SK-N-SH (cell line): ENCODE results near the gene PLET1. TPM values are rescaled to one million over a fixed set of nuclear protein-coding genes. Genes with fewer than 3 reads are reported as not detected.

Experiments used
- CTCF ChIA-PET: fragments of 300-600, 350-600 bp; formaldehyde crosslinking; extraction: SDS; loops from one replicate; lab custom pipeline; 2021; lab: Yijun Ruan, JAX
- POLR2A ChIA-PET: fragments of 350-600 bp; sonication (Branson Sonifier 250); formaldehyde crosslinking; extraction: SDS; loops from one replicate; lab custom pipeline; 2020; ENCODE audit warnings: antibody characterized with exemption, inconsistent platforms; lab: Yijun Ruan, JAX
- DNase-seq: peaks from one replicate; pipeline ENCODE4 v3.0.0; 2012
- H2AFZ ChIP-seq: fragments of 200-600 bp; sonication (generic); 2 replicates; pipeline ENCODE4 v1.8.1; 2016; ENCODE audit warnings: antibody characterized with exemption, mild to moderate bottlenecking, low read depth
- H3F3A ChIP-seq: fragments of 200-600 bp; sonication (generic); replicated peaks from 2 replicates; pipeline ENCODE3; 2016; ENCODE audit warnings: antibody characterized with exemption, mild to moderate bottlenecking; ENCODE audit not compliant: insufficient read depth
- H3K27ac ChIP-seq, 2 experiments: fragments of 200-500 bp in 1 of 2; fragments of 200-600 bp in 1 of 2; sonication (Bioruptor generic) in 1 of 2; sonication (generic), shearing (Covaris generic) in 1 of 2; 2 replicates each; pipeline versions ENCODE4 v1.5.1 to v1.6.1; 2014 to 2016; ENCODE audit warnings: low read depth in 2 of 2, inconsistent platforms in 1 of 2, low read length in 1 of 2, mild to moderate bottlenecking in 1 of 2, mixed read lengths in 1 of 2
- H3K27me3 ChIP-seq: fragments of 200-600 bp; sonication (generic), shearing (Covaris generic); 2 replicates; pipeline ENCODE4 v1.6.1; 2016; ENCODE audit warnings: mixed run types; ENCODE audit not compliant: insufficient read depth
- H3K36me3 ChIP-seq, 2 experiments: fragments of 200-500 bp in 1 of 2; fragments of 200-600 bp in 1 of 2; sonication (Bioruptor generic) in 1 of 2; sonication (generic) in 1 of 2; replicated peaks in 1 of 2; 2 replicates each; pipeline versions ENCODE3 to v1.5.1; 2014 to 2016; ENCODE audit warnings: low read length in 1 of 2, mild to moderate bottlenecking in 1 of 2; ENCODE audit not compliant: insufficient read depth in 2 of 2, control insufficient read depth in 1 of 2
- H3K4me1 ChIP-seq, 2 experiments: fragments of 200-500 bp in 1 of 2; fragments of 200-600 bp in 1 of 2; sonication (Bioruptor generic) in 1 of 2; sonication (generic), shearing (Covaris generic) in 1 of 2; 2 replicates each; pipeline versions ENCODE4 v1.5.1 to v1.6.1; 2014 to 2016; ENCODE audit warnings: low read depth in 1 of 2, low read length in 1 of 2, mixed run types in 1 of 2; ENCODE audit not compliant: insufficient read depth in 2 of 2, control insufficient read depth in 1 of 2
- H3K4me2 ChIP-seq: fragments of 200-600 bp; sonication (generic), shearing (Covaris generic); 2 replicates; pipeline ENCODE4 v1.6.1; 2017; ENCODE audit warnings: mixed run types
- H3K4me3 ChIP-seq, 2 experiments: fragments of 200-500 bp in 1 of 2; fragments of 200-600 bp in 1 of 2; sonication (Bioruptor generic) in 1 of 2; sonication (generic), shearing (Covaris generic) in 1 of 2; 2 replicates each; pipeline versions ENCODE4 v1.5.1 to v1.8.1; 2014 to 2016; ENCODE audit warnings: low read depth in 2 of 2, inconsistent platforms in 1 of 2, low read length in 1 of 2, mild to moderate bottlenecking in 1 of 2, mixed read lengths in 1 of 2, moderate library complexity in 1 of 2
- H3K79me2 ChIP-seq: fragments of 200-600 bp; sonication (generic); 2 replicates; pipeline ENCODE4 v1.8.1; 2017; ENCODE audit warnings: mild to moderate bottlenecking; ENCODE audit not compliant: insufficient read depth
- H3K9ac ChIP-seq: fragments of 200-600 bp; sonication (generic); 2 replicates; pipeline ENCODE4 v1.6.1; 2017; ENCODE audit warnings: mixed run types
- H3K9me2 ChIP-seq: fragments of 200-600 bp; sonication (generic); 2 replicates; pipeline ENCODE4 v1.6.1; 2017; ENCODE audit warnings: mixed run types
- H3K9me3 ChIP-seq: fragments of 200-600 bp; sonication (generic); 2 replicates; pipeline ENCODE4 v1.6.1; 2017; ENCODE audit warnings: mixed run types, mild to moderate bottlenecking, moderate library complexity
- H4K20me1 ChIP-seq: fragments of 200-600 bp; sonication (generic); 2 replicates; pipeline ENCODE4 v1.6.1; 2017; ENCODE audit warnings: mild to moderate bottlenecking, mixed run types; ENCODE audit not compliant: insufficient read depth
- CTCF ChIP-seq: fragments of 200-600 bp; sonication (generic); IDR thresholded peaks from 2 replicates; pipeline ENCODE4 v1.6.1; 2017; ENCODE audit warnings: antibody characterized with exemption, mild to moderate bottlenecking, moderate library complexity
- FOXJ3 ChIP-seq: sonication (generic); formaldehyde crosslinking; IDR thresholded peaks from 2 replicates; pipeline ENCODE4 v1.5.1; 2020; ENCODE audit warnings: mild to moderate bottlenecking, missing genetic modification reagents
- JUND ChIP-seq: IDR thresholded peaks from 2 replicates; pipeline ENCODE4 v1.4.0; 2012
- MAX ChIP-seq: IDR thresholded peaks from 2 replicates; pipeline ENCODE4 v1.4.0; 2012; ENCODE audit warnings: low read depth
- MEF2A ChIP-seq: IDR thresholded peaks from 2 replicates; pipeline ENCODE4 v1.4.0; 2012; ENCODE audit warnings: low read depth, borderline replicate concordance
- NRF1 ChIP-seq: IDR thresholded peaks from 2 replicates; pipeline ENCODE4 v1.6.1; 2012; ENCODE audit warnings: low read depth, mild to moderate bottlenecking, low read length
- PBX3 ChIP-seq: IDR thresholded peaks from 2 replicates; pipeline ENCODE4; 2012
- POLR2AphosphoS5 ChIP-seq: IDR thresholded peaks from 2 replicates; pipeline ENCODE4 v1.6.1; 2012; ENCODE audit warnings: low read depth, low read length
- RXRA ChIP-seq: IDR thresholded peaks from 2 replicates; pipeline ENCODE4 v1.4.0; 2012; ENCODE audit warnings: low read depth, mild to moderate bottlenecking, borderline replicate concordance
- SIN3A ChIP-seq: IDR thresholded peaks from 2 replicates; pipeline ENCODE4 v1.6.1; 2012; ENCODE audit warnings: low read depth, mild to moderate bottlenecking, low read length, moderate library complexity, borderline replicate concordance
- TAF1 ChIP-seq: IDR thresholded peaks from 2 replicates; pipeline ENCODE4 v1.6.1; 2012; ENCODE audit warnings: low read depth, mild to moderate bottlenecking, low read length, moderate library complexity, borderline replicate concordance
- USF1 ChIP-seq: IDR thresholded peaks from 2 replicates; pipeline ENCODE4 v1.4.0; 2012; ENCODE audit warnings: low read depth, borderline replicate concordance
- YY1 ChIP-seq: IDR thresholded peaks from 2 replicates; pipeline ENCODE4 v1.4.0; 2012; ENCODE audit warnings: low read depth, mild to moderate bottlenecking
- WGBS: methylation state at CpG from one replicate; pipeline ENCODE4 v1.1.6; 2017; ENCODE audit warnings: low lambda C conversion rate; 5-methylcytosine and 5-hydroxymethylcytosine counted together
- polyA plus RNA-seq, 3 experiments: library from polyadenylated mRNA; depleted of rRNA; stranded (reverse); fragments of >200 nt; gene quantifications; 2 replicates each; pipeline ENCODE4 v1.2.3, GENCODE V29; 2012

The PLET1 gene
- polyA plus RNA-seq, 1 of the 3 experiments (the other 2 are of a cell fraction): not detected

- TF ChIP-seq FOXJ3 (CRISPR knock-in tag) (no peak), CTCF (no peak), YY1 (no peak), JUND (no peak)
Measured at GRCh38 chr11:112237451-112237850, 23.2 kb downstream of the PLET1 start (continued).

- TF ChIP-seq SIN3A: no peak
- peaks cover 7% of the 10 kb centered on the region; the same call in 1 of the 2 replicates for H3K79me2 ChIP-seq
- no peaks in the 10 kb centered on the region for H3K27me3 ChIP-seq
- H3K9me2 ChIP-seq: no peaks in the 10 kb centered on the region
- DNase-seq: no peak
- ChIA-PET POLR2A (no interaction called here), CTCF (interaction anchor here (1.4 kb wide), 1 partner anchor 44 kb away, joined by 7 read pairs; no protein-coding TSS in a partner anchor)
- no peak overlapping the region for H3K27ac ChIP-seq
- no peak overlapping the region for H3K4me2 ChIP-seq
- H3K36me3 ChIP-seq: peaks cover 55 to 65% of the 10 kb centered on the region in 2 experiments
- H3K4me1 ChIP-seq: no peaks in the 10 kb centered on the region
- no peaks in the 10 kb centered on the region for H4K20me1 ChIP-seq
- no peak overlapping the region for H3K9ac ChIP-seq
- H3K4me3 ChIP-seq: no peak overlapping the region
- no peaks in the 10 kb centered on the region for H3F3A ChIP-seq
- H2AFZ ChIP-seq: no peak overlapping the region
- WGBS: 98% methylated on average over 8 of the region's 8 CpGs
- H3K9me3 ChIP-seq: no peaks in the 10 kb centered on the region
Measured at GRCh38 chr11:112235750-112236390, 24.8 kb downstream of the PLET1 start.

- Histone ChIP-seq H3K9me3 (no peaks in the 10 kb centered on the region), H3K9ac (no peak overlapping the region), H3K27me3 (no peaks in the 10 kb centered on the region), H3K4me1 (peaks cover 8 to 14% of the 10 kb centered on the region in 2 experiments; a peak in 3 of 4 replicates), H3K4me2 (no peak overlapping the region), H3K36me3 (peaks cover 59 to 72% of the 10 kb centered on the region in 2 experiments), H4K20me1 (no peaks in the 10 kb centered on the region), H3F3A (no peaks in the 10 kb centered on the region), H3K9me2 (no peaks in the 10 kb centered on the region), H3K79me2 (peaks cover 46% of the 10 kb centered on the region), H2AFZ (no peak overlapping the region), H3K27ac (no peak overlapping the region), H3K4me3 (no peak overlapping the region)
- DNase-seq: no peak
- ChIA-PET CTCF (interaction anchor here (0.9 to 1.8 kb wide), 4 partner anchors 11 to 48 kb away, joined by 3 to 6 read pairs (median 4); no protein-coding TSS in a partner anchor), POLR2A (no interaction called here)
- 90% methylated on average over 2 of the region's 2 CpGs for WGBS
- TF ChIP-seq POLR2AphosphoS5 (no peak), TAF1 (no peak), NRF1 (no peak), MEF2A (no peak), MAX (no peak), PBX3 (no peak), USF1 (no peak), RXRA (no peak)
Measured at GRCh38 chr11:112231952-112232351, 28.7 kb downstream of the PLET1 start.
